MM.1S (cell line): ENCODE results near the gene UBASH3A.

Experiments used
- DNase-seq: peaks from one replicate; pipeline ENCODE4 v3.0.0-alpha.2; 2015
- H2AFZ ChIP-seq: fragments of 300-600 bp; sonication (generic); 2 replicates; pipeline ENCODE4 v1.6.0; 2016; ENCODE audit warnings: antibody characterized with exemption, low read length
- H3F3A ChIP-seq: fragments of 300-600 bp; sonication (generic); 2 replicates; pipeline ENCODE4 v1.6.1; 2016; ENCODE audit warnings: mild to moderate bottlenecking, antibody characterized with exemption, low read length, moderate library complexity, mixed read lengths; ENCODE audit not compliant: insufficient read depth
- H3K27ac ChIP-seq: fragments of 300-600 bp; sonication (generic); 2 replicates; pipeline ENCODE4 v1.5.1; 2016; ENCODE audit warnings: mild to moderate bottlenecking, low read length
- H3K27me3 ChIP-seq: fragments of 300-600 bp; sonication (generic); replicated peaks from 2 replicates; pipeline ENCODE4 v1.6.0; 2016; ENCODE audit warnings: low read length; ENCODE audit not compliant: insufficient read depth
- H3K36me3 ChIP-seq: fragments of 300-600 bp; sonication (generic); replicated peaks from 2 replicates; pipeline ENCODE4 v1.6.1; 2016; ENCODE audit warnings: mild to moderate bottlenecking, low read length, mixed read lengths; ENCODE audit not compliant: insufficient read depth
- H3K4me1 ChIP-seq: fragments of 300-600 bp; sonication (generic); 2 replicates; pipeline ENCODE4 v1.6.1; 2016; ENCODE audit warnings: low read length, mixed read lengths
- H3K4me2 ChIP-seq: fragments of 300-600 bp; sonication (generic); 2 replicates; pipeline ENCODE4 v1.6.0; 2016; ENCODE audit warnings: low read depth, low read length
- H3K4me3 ChIP-seq: fragments of 300-600 bp; sonication (generic); 2 replicates; pipeline ENCODE4 v1.5.1; 2016; ENCODE audit warnings: low read length, mixed read lengths
- H3K79me2 ChIP-seq: fragments of 300-600 bp; sonication (generic); 2 replicates; pipeline ENCODE4 v1.6.1; 2016; ENCODE audit warnings: mixed run types, low read length, mixed read lengths
- H3K9ac ChIP-seq: fragments of 300-600 bp; sonication (generic); 2 replicates; pipeline ENCODE4 v1.6.1; 2016; ENCODE audit warnings: low read length, mixed read lengths
- H3K9me2 ChIP-seq: fragments of 300-600 bp; sonication (generic); replicated peaks from 2 replicates; pipeline ENCODE4 v1.6.1; 2016; ENCODE audit warnings: mild to moderate bottlenecking, low read length, mixed read lengths; ENCODE audit not compliant: insufficient read depth
- H3K9me3 ChIP-seq: fragments of 300-600 bp; sonication (generic); replicated peaks from 2 replicates; pipeline ENCODE4 v1.6.1; 2016; ENCODE audit warnings: mild to moderate bottlenecking, low read length, mixed read lengths; ENCODE audit not compliant: insufficient read depth
- H4K20me1 ChIP-seq: fragments of 300-600 bp; sonication (generic); 2 replicates; pipeline ENCODE4 v1.6.1; 2016; ENCODE audit warnings: mild to moderate bottlenecking, low read length, moderate library complexity, mixed read lengths; ENCODE audit not compliant: insufficient read depth
- EZH2 ChIP-seq: fragments of 300-600 bp; sonication (generic); optimal IDR thresholded peaks from 2 replicates; pipeline ENCODE3; 2017; ENCODE audit warnings: low read depth, mild to moderate bottlenecking, antibody characterized with exemption, low read length, mixed read lengths
- EZH2phosphoT487 ChIP-seq: fragments of 300-600 bp; sonication (generic); IDR thresholded peaks from 2 replicates; pipeline ENCODE4 v1.6.1; 2018; ENCODE audit warnings: antibody characterized with exemption, low read length
- TF ChIP-seq, protein P1 (sequence below): fragments of 300-600 bp; sonication (generic); IDR thresholded peaks from 2 replicates; pipeline ENCODE4 v1.5.1; 2016; ENCODE audit warnings: antibody characterized with exemption, low read length, mixed read lengths

UBASH3A gene

DNA sequence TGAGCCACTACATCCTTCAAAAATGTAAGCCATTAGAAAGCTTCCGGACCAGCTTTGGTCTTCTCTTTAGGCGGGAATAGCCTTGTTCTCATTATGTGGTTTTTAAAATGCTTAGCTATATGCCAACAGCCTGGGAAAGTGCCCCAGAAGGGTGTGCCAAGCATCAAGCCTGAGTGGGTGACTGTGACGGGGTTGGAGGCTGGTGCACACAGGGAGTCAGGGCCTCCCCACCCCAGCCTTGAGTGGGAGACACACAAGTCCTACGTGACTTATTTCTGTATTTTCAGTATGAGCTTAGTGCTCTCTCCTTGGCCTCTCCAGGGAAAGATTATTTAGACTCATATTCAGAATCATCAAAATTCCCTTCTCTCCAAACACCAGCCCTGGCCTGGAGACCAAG, 9.8 kb downstream of the UBASH3A start:
- no peak for DNase-seq
- no peak overlapping the region for H3K4me2 ChIP-seq
- no peaks in the 10 kb centered on the region for H4K20me1 ChIP-seq
- no peak overlapping the region for H2AFZ ChIP-seq
- no peak overlapping the region for H3K4me3 ChIP-seq
- no peaks in the 10 kb centered on the region for H3K9me3 ChIP-seq
- H3K79me2 ChIP-seq, result no peaks in the 10 kb centered on the region
- no peak overlapping the region for H3K9ac ChIP-seq
- no peaks in the 10 kb centered on the region for H3K9me2 ChIP-seq
- H3K4me1 ChIP-seq, result peaks cover 4% of the 10 kb centered on the region; the same call in 1 of the 2 replicates
- no peaks in the 10 kb centered on the region for H3K36me3 ChIP-seq
- no peak overlapping the region for H3K27ac ChIP-seq
- TF ChIP-seq EZH2phosphoT487 (no peak), EZH2 (no peak)
- TF ChIP-seq, protein P1, sequence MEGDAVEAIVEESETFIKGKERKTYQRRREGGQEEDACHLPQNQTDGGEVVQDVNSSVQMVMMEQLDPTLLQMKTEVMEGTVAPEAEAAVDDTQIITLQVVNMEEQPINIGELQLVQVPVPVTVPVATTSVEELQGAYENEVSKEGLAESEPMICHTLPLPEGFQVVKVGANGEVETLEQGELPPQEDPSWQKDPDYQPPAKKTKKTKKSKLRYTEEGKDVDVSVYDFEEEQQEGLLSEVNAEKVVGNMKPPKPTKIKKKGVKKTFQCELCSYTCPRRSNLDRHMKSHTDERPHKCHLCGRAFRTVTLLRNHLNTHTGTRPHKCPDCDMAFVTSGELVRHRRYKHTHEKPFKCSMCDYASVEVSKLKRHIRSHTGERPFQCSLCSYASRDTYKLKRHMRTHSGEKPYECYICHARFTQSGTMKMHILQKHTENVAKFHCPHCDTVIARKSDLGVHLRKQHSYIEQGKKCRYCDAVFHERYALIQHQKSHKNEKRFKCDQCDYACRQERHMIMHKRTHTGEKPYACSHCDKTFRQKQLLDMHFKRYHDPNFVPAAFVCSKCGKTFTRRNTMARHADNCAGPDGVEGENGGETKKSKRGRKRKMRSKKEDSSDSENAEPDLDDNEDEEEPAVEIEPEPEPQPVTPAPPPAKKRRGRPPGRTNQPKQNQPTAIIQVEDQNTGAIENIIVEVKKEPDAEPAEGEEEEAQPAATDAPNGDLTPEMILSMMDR, result no peak
- H3F3A ChIP-seq, result no peaks in the 10 kb centered on the region
- H3K27me3 ChIP-seq, result peaks cover 92% of the 10 kb centered on the region

DNA sequence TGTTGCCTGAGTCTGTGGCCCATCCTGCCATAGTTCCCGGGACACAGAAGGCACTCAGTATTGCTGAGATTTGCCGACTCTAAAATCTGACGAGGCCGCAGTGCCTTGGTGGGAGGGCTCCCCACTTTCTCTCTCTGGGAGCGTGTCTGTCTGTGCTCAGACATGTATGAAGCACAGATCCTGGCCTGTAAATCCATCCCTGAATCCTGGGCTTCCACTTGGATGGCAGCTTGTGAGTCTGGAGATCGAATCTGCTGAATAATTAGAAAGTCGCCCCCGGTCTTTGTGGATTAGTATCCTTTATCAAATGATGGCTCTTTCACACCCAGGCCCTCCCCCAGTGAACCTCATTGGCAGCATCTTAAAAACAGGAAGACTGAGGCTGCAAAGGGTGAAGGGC, 10.4 kb downstream of the UBASH3A start:
- no peak overlapping the region for H2AFZ ChIP-seq
- peaks cover 4% of the 10 kb centered on the region; the same call in 1 of the 2 replicates for H3K4me1 ChIP-seq
- no peaks in the 10 kb centered on the region for H4K20me1 ChIP-seq
- no peak overlapping the region for H3K9ac ChIP-seq
- H3K9me2 ChIP-seq, result no peaks in the 10 kb centered on the region
- H3F3A ChIP-seq, result no peaks in the 10 kb centered on the region
- TF ChIP-seq, protein P1, result no peak
- TF ChIP-seq EZH2, result no peak
- TF ChIP-seq EZH2phosphoT487, result no peak
- no peaks in the 10 kb centered on the region for H3K9me3 ChIP-seq
- DNase-seq, result no peak
- no peak overlapping the region for H3K27ac ChIP-seq
- no peak overlapping the region for H3K4me3 ChIP-seq
- no peak overlapping the region for H3K4me2 ChIP-seq
- no peaks in the 10 kb centered on the region for H3K79me2 ChIP-seq
- peaks cover 94% of the 10 kb centered on the region for H3K27me3 ChIP-seq
- H3K36me3 ChIP-seq, result no peaks in the 10 kb centered on the region

DNA sequence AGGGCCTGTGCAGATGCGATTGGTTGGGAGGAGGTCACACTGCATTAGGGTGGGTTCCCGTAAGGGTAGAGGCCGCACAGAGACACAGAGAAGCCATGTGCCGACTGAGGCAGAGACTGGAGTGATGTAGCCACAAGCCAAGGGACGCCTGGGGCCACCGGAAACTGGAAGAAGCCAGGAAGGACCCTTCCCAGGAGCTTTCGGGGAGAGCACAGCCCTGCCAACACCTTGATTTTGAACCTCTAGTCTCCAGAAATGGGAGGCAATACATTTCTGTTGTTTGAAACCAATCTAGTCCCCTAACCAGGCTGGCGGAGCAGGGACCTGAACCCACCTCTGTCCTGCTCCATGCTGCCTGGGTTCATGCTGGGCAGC, 10.8 kb downstream of the UBASH3A start:
- no peaks in the 10 kb centered on the region for H3K9me2 ChIP-seq
- no peak overlapping the region for H3K9ac ChIP-seq
- no peak overlapping the region for H3K27ac ChIP-seq
- H3K36me3 ChIP-seq, result no peaks in the 10 kb centered on the region
- TF ChIP-seq EZH2 (no peak), EZH2phosphoT487 (no peak)
- TF ChIP-seq, protein P1, result no peak
- H3K4me1 ChIP-seq, result peaks cover 4% of the 10 kb centered on the region; the same call in 1 of the 2 replicates
- H3K4me3 ChIP-seq, result no peak overlapping the region
- no peak for DNase-seq
- no peaks in the 10 kb centered on the region for H4K20me1 ChIP-seq
- no peaks in the 10 kb centered on the region for H3K79me2 ChIP-seq
- H2AFZ ChIP-seq, result no peak overlapping the region
- H3K27me3 ChIP-seq, result peaks cover 94% of the 10 kb centered on the region
- no peaks in the 10 kb centered on the region for H3F3A ChIP-seq
- no peaks in the 10 kb centered on the region for H3K9me3 ChIP-seq
- H3K4me2 ChIP-seq, result no peak overlapping the region
